HG02588 (cell line): Measurements from ENCODE around the gene BCL6.

ENCODE experiments used
- ATAC-seq: cut with Tn5 transposase; IDR thresholded peaks from one replicate; pipeline ENCODE4 v1.9.1; 2021; ENCODE audit warnings: mild to moderate bottlenecking, moderate library complexity; ENCODE audit not compliant: unreplicated experiment

The BCL6 gene

GRCh38 chr3:187739561-187740332 is 5.5 kb downstream of the BCL6 start:
- ATAC-seq, result no peak

- ATAC-seq, result no peak
Observed at GRCh38 chr3:187739094-187739560, 6.1 kb downstream of the BCL6 start.

- ATAC-seq, result peak; percentile 51
Observed at GRCh38 chr3:187738331-187739093, 6.8 kb downstream of the BCL6 start.

GRCh38 chr3:187738071-187738330 is 7.3 kb downstream of the BCL6 start:
- no peak for ATAC-seq

- no peak for ATAC-seq
Observed at GRCh38 chr3:187737368-187738070, 7.7 kb downstream of the BCL6 start.

- ATAC-seq, result no peak
Observed at GRCh38 chr3:187737006-187737367, 8.3 kb downstream of the BCL6 start.

- no peak for ATAC-seq
Observed at GRCh38 chr3:187736418-187736871, 8.8 kb downstream of the BCL6 start.

GRCh38 chr3:187735837-187736236 is 9.4 kb downstream of the BCL6 start:
- no peak for ATAC-seq

- no peak for ATAC-seq
Observed at GRCh38 chr3:187735383-187735782, 9.9 kb downstream of the BCL6 start.

- ATAC-seq, result no peak
Observed at GRCh38 chr3:187734841-187735240, 10.4 kb downstream of the BCL6 start.

- ATAC-seq, result no peak
Observed at GRCh38 chr3:187733371-187733770, 11.9 kb downstream of the BCL6 start.

- no peak for ATAC-seq
Observed at GRCh38 chr3:187729598-187729997, 15.7 kb downstream of the BCL6 start.

GRCh38 chr3:187728940-187729583 is 16.2 kb downstream of the BCL6 start:
- ATAC-seq, result no peak

GRCh38 chr3:187728248-187728647 is 17.0 kb downstream of the BCL6 start:
- ATAC-seq, result no peak

- ATAC-seq, result no peak
Observed at GRCh38 chr3:187726564-187726963, 18.7 kb downstream of the BCL6 start.

GRCh38 chr3:187725653-187726370 is 19.5 kb downstream of the BCL6 start:
- no peak for ATAC-seq

GRCh38 chr3:187725224-187725623 is 20.0 kb downstream of the BCL6 start:
- ATAC-seq, result no peak

- no peak for ATAC-seq
Observed at GRCh38 chr3:187722206-187722612, 23.1 kb downstream of the BCL6 start.

- ATAC-seq, result no peak
Observed at GRCh38 chr3:187721055-187721454, 24.2 kb downstream of the BCL6 start.

- ATAC-seq, result no peak
Observed at GRCh38 chr3:187720337-187720670, 25.0 kb downstream of the BCL6 start.
